IPS-NIHi7 (cell line): ENCODE measurements around the gene RPA3.

Experiments used
- DNase-seq: peaks from one replicate; pipeline ENCODE4 v3.0.0; 2012; ENCODE audit warnings: mixed read lengths; ENCODE audit errors: extremely low spot score

The RPA3 gene

DNA sequence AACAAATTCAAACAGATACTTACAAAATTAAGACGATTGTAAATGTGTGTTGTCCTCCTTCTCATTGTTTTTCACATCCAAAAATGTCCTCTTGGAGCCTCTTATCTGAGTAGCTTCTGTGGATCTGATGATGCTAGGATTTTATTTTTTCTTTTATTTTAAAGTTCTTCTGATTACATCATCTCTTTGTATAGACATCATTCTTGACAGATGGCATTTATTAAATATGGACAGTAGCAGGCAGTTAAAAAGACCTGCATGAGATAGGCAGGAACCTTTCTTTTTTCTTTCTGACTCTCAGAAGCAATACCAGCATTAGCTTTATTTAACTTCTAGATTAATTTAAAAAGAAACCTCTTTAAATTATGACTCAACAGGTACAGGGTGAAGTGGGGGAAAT lies at the start of gene RPA3:
Gene RPA3 (minus strand): TSS at position 116 of the 400 bp plus-strand sequence. CDS start 78,189 bp downstream, outside the sequence.
- no peak for DNase-seq

DNA sequence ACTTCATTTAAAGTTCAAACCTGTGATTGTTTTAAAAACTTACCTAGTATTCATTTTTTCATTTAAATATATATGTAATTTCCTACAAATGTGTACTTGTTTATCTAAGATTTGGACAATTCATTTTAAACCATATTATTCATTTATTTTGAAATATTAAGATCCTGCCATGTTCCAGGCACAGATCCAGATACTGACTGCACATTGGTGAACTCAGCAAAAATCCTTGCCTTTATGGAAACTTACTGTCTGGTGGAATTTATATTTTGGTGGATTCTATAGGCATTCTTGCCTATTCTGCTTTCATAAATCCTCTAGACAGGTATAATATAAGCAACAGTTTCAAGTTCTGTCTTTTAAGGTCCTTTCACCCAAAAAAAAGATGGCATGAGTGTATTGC lies 48.3 kb upstream of the RPA3 start:
- DNase-seq, result no peak

DNA sequence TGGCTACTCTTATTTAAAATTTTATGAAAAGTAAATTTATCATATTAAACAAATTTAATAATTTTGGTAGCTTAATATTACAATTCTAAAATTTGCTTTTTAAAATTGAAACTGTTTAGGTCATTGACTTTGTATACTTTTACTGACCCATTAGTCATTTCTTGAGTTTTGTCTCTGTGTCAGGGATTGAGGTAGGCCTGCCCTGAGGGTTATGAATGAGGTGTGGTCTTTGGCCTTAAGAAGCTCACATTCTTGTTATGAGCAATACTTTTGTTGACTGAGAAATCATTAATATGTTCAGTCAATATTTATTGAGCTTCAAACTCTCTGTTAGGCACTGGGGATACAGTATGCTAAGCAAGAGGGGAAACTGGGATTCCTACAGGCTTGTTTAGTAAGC lies 47.0 kb upstream of the RPA3 start:
- no peak for DNase-seq

DNA sequence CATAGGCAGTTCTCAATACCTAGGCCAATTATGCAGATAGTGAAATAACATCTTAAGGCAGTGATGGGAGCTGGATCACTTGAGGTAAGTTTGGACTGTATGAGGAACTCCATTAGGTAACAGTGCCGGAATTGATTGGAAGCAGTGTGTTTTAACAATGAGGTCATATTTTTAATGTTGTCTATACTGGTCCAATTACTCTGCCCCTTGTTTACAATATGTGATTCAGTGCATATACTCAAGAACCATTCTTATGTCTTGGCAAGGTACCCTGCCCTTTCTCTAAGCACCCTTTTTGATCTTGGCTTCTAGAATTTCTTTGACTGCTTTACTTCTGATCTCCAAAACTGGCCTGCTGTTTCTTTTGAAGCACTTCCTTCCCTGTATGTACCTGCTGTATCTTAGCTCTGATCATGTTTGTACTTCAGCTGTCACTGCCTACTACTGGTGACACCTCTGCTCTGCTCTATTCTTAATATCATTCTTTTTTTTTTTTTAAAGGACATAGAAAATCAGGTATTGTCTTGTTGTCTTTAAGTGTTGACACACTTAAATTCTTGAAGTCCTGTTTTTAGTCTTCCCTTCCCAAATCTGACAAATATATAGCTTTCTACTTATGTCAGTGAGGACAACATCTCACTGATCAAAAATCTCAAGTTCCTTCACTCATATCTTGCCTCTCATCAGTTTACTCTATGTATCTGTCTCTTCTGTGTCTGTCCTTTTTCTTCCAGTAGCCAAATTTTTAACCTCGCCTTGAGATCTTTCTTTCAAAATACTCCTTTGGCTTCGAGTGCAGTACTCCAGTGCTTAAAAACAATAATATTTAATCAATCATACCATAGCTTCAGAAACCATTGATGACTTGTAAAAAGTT lies 46.4 kb upstream of the RPA3 start:
- no peak for DNase-seq

- no peak for DNase-seq
Measured at GRCh38 chr7:7761974-7762779, 43.8 kb upstream of the RPA3 start.

- no peak for DNase-seq
Measured at GRCh38 chr7:7761340-7761973, 43.0 kb upstream of the RPA3 start.

GRCh38 chr7:7757576-7757975 lies 39.2 kb upstream of the RPA3 start:
- DNase-seq, result no peak

DNA sequence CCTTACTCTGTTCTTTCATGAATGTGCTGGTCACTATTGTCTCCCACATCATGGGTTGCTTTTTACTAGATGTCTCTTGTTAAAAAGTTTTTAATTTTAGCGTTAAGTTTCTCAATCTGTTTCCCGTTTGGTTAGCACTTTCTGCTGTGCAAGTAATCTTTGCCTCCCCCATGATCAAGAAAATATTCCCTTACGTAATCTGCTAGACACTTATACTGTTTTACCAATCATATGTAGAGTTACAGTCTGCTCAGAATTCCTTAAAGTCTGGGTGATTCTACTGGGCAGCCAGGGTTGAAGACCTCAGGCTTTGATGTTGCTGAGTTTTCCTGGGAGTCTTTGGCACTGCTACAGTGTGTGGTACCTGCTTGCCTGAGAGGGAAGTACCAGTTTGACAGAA lies 38.2 kb upstream of the RPA3 start:
- no peak for DNase-seq

DNA sequence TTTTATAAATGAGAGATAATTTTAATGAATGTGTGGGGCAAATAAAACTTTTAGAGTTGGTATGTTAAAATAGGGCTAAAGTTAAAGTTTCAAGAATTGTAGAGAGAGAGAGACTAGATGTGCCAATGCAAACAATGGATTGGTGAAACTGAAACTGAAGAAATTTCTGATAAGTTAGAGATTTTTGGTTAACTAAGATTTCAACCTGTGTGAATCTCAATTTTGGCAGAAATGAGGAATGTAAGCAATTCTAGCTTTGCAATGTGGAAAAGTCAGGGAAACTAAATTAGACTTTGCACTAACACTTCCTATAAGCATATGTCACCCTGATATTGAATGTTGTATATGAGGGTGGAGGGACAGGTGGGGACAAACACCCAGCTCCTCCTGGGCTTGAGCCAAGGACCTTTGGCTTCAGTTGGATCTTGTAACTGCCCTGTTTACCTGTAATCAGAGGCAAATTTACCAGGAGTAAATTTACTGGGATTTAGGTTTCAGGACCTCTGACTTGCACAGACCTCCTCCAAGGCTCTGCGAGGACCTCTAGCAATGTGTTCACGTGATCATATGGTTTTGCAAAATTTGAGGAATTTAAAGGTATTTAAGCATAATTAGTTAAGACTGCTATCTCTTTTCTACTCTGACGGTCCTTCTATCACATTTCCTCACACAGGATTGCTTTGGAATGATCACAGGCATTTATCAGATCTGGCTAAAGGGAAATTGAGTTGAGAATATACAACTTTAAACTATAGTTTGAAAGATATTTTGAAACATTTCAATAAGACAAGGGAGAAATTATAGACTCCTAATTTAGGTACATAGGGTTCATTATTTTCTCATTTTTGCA lies 33.1 kb upstream of the RPA3 start:
- DNase-seq, result no peak

GRCh38 chr7:7750571-7751242 lies 32.3 kb upstream of the RPA3 start:
- DNase-seq, result no peak

GRCh38 chr7:7746458-7746857 lies 28.1 kb upstream of the RPA3 start:
- DNase-seq, result no peak

DNA sequence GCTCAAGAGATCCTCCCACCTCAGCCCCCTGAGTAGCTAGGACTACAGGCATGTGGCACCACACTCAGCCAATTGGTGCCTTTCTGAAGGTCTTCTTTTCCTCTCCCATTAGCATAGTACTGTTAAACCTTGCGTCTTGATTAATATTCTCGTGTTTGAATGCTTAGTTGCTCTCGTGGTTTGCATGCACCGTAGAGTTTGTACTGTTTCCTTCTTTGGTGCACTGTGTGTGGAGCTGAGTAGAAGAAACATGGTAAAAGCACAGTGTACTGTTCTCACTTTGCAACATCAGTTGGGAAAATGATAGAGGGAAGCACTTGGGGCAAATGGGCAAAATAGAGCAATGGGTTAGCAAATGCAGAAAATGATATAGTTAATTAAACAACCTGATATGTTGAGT lies 27.6 kb upstream of the RPA3 start:
- DNase-seq, result no peak

- DNase-seq, result no peak
Measured at GRCh38 chr7:7745258-7745657, 26.9 kb upstream of the RPA3 start.

GRCh38 chr7:7742223-7742622 lies 23.8 kb upstream of the RPA3 start:
- no peak for DNase-seq

GRCh38 chr7:7740037-7740355 lies 21.6 kb upstream of the RPA3 start:
- no peak for DNase-seq

GRCh38 chr7:7739204-7740036 lies 21.0 kb upstream of the RPA3 start:
- DNase-seq, result no peak

DNA sequence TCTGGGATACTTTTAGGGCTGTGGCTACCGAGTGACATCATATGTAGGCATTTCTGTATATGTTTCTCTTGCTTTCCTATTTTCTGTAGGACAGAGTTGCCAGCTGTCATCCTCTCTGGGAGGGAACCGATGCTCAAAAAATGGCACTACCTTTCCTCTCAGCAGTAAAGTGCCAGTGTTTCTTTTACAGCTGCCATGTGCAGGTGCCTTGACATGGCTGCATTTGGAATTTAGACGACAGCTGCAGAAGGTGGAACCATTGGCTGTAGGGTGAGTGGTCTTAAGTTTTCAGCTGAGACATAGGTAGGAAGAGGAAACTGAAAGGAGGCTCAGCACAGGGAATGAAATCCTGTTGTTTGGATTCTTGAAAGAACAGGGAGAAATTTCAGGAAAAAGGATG lies 20.2 kb upstream of the RPA3 start:
- DNase-seq, result no peak

DNA sequence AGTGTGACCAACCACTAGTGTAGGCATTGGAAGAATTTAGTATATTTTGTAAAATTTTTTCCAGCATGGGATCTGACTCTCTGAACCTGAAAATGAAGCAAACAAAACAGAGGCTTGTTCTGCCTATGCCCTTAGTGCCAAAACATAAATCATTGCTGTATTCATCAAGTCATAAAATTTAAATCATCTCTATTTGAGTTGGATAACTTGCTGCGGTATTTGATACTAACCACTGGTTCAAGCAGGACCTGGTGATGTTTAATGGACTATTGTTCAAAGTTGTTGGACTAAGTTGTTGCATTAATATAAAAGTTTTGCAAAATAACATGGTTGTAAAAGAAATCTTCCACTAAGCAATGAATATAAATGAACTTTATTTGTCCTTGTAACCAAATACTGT lies 19.8 kb upstream of the RPA3 start:
- DNase-seq, result no peak

GRCh38 chr7:7737674-7738073 lies 19.3 kb upstream of the RPA3 start:
- no peak for DNase-seq

GRCh38 chr7:7736671-7737070 lies 18.3 kb upstream of the RPA3 start:
- peak; percentile 40 for DNase-seq
